NOMO-1 treated with dmso at 0.1 percent for 144 hours (cell line): Measurements from ENCODE around the gene MUC6.

Source experiments
- DNase-seq: peaks from one replicate; lab custom pipeline; 2025; ENCODE audit not compliant: unreplicated experiment; lab: John Stamatoyannopoulos, UW

MUC6 gene

GRCh38 chr11:971092-971690 is 65.3 kb downstream of the MUC6 start:
- DNase-seq, result no peak

DNA sequence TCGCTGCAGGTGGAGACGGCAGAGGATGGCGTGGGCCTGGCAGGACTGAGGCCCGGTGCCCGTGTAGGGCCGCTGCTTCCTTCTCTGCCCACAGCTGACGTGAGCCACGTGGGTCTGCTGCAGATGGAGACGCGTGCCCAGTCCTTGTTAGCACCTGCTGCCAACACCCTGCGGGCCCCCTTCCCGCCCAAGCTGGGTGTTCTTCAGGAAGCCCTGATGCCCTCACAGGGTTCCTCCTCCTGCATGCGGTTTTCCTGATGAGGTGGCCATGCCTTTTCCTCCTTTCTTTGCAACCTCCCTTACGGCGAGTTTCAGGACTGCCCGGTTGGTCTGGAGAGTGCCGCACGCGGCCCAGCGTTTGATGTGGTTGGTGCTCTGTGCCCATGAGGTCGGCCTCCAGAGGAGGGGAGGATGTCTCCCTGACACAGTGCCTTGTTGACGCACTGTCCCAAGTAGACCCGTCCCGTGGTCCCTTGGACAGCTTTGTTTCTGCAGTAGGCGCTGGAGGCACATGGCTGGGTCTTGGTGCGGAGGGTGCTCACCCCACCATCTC is 66.1 kb downstream of the MUC6 start:
- DNase-seq, result no peak

DNA sequence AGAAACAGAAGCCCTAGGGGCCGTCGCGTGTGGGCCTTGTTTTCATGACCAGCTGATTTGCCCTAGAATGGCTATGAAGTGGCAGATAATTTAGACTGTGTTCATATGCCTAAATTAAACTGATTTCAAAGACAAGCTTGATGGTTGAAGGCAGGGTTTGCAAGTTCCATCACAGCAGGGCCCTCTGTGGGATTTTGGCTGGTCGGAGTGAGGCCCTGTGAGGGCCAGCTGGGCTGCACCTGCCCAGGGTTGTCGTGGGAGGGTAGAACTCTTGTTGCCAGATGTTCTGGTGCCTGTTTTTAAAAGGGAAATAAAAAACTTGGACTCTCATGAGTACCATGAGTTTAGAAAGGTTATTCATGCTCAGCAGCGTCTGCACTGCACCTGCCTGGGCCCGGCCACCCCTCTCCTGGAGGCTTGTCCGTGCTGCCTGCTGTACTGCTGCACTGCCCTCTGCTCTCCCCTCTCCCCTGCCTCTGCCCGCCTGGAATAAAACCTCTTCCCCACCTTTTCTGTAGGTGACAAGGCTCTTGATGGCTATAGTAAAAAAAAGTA is 66.8 kb downstream of the MUC6 start:
- DNase-seq, result no peak

DNA sequence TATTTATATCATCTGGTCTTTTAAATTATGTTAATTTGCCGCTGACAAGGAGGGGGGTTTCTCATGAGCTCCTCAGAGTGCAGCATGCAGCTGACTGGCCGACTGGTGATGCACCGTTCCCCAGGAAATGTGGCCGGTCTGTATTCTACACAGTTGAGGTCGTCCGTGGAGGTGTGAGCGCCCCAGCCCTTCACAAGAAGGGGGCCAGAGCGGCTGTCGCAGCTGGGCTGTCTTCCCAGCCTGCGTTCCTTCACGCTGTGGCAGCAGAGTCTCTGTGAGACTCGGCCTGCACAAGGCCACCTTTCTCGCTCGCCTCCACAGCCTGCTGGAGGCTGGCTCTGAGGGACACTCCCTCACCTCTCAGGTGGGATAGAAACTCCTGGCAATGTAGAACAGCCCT is 67.7 kb downstream of the MUC6 start:
- DNase-seq, result no peak

- DNase-seq, result no peak
Observed at GRCh38 chr11:967995-968751, 68.3 kb downstream of the MUC6 start.

- DNase-seq, result no peak
Observed at GRCh38 chr11:965206-965775, 71.2 kb downstream of the MUC6 start.

DNA sequence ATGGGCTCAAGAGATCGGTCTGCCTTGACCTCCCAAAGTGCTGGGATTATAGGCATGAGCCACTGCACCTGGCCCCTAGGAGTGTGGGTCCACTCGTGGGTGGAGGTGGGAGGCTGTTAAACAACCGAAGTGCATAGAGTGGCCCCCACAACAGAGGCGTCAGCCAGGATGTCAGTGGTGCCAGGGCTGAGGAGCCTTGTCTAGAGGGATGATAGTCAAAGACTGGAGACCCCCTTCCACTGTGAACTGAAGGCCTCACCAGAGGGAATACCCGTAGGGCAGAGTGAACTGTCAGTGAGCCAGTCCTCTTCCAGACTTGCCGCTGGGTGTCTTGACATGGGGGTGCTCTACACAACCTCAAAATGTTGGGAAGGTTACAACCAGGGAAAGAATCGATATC is 72.7 kb downstream of the MUC6 start:
- DNase-seq, result no peak
